HUES64 (cell line): ENCODE measurements around the gene PRDM8. TPM values are rescaled to one million over a fixed set of nuclear protein-coding genes. Genes with fewer than 3 reads are reported as not detected.
A peak's percentile ranks its signal among the peaks of the same experiment; 100 is the strongest.

ENCODE experiments used
- H3K27ac ChIP-seq: 2 replicates; pipeline ENCODE4 v1.7.0; 2013; ENCODE audit warnings: low read depth, low read length, inconsistent platforms
- H3K27me3 ChIP-seq: 2 replicates; pipeline ENCODE4 v1.6.1; 2013; ENCODE audit warnings: mild to moderate bottlenecking, low read length; ENCODE audit not compliant: insufficient read depth
- H3K36me3 ChIP-seq: 2 replicates; pipeline ENCODE4 v1.6.1; 2013; ENCODE audit warnings: mild to moderate bottlenecking, low read length; ENCODE audit not compliant: insufficient read depth
- H3K4me1 ChIP-seq: 2 replicates; pipeline ENCODE4 v1.6.1; 2013; ENCODE audit warnings: mild to moderate bottlenecking, low read length, moderate library complexity; ENCODE audit not compliant: insufficient read depth
- H3K4me3 ChIP-seq: 2 replicates; pipeline ENCODE4 v1.5.1; 2013; ENCODE audit warnings: mild to moderate bottlenecking, low read length, moderate library complexity
- H3K9ac ChIP-seq: 2 replicates; pipeline ENCODE4 v1.6.1; 2013; ENCODE audit warnings: mild to moderate bottlenecking, low read depth, low read length
- H3K9me3 ChIP-seq: 2 replicates; pipeline ENCODE4 v1.6.1; 2013; ENCODE audit warnings: low read depth, low read length; ENCODE audit not compliant: insufficient read depth
- WGBS: fragments of 150-250, 120-280 bp; methylation state at CpG from one replicate; pipeline ENCODE4 v1.1.7; 2013; ENCODE audit warnings: missing lambda C conversion rate; 5-methylcytosine and 5-hydroxymethylcytosine counted together
- polyA plus RNA-seq, 2 experiments: library from polyadenylated mRNA; stranded (reverse); fragments of 50-300 nt; gene quantifications; one replicate each; pipeline ENCODE4 v1.2.3, GENCODE V29; 2013

PRDM8 gene
- polyA plus RNA-seq (2013, experiment 1 of 2) = 0.35 TPM
- 0.06 TPM for polyA plus RNA-seq (2013, experiment 2 of 2)

GRCh38 chr4:80196922-80197573, at the start of gene PRDM8:
PRDM8 (plus strand) TSS chr4:80197503; CDS start chr4:80200081, 2,578 bp downstream.
- Histone ChIP-seq H3K9ac (no peak within 1 kb of the TSS), H3K36me3 (no peaks in the 10 kb centered on the region), H3K4me1 (peaks cover 22% of the 10 kb centered on the region), H3K27me3 (peaks cover 100% of the 10 kb centered on the region), H3K27ac (no peak within 1 kb of the TSS), H3K9me3 (no peaks in the 10 kb centered on the region), H3K4me3 (peak within 1 kb of the TSS; percentile 33)
- WGBS = 1% methylated on average over 42 of the region's 42 CpGs

- H3K4me3 ChIP-seq = no peak overlapping the region
- H3K27me3 ChIP-seq = no peaks in the 10 kb centered on the region
- no peaks in the 10 kb centered on the region for H3K36me3 ChIP-seq
- WGBS = no CpG with 5 or more reads among the region's 1 CpG
- no peak overlapping the region for H3K9ac ChIP-seq
- no peaks in the 10 kb centered on the region for H3K4me1 ChIP-seq
- no peak overlapping the region for H3K27ac ChIP-seq
- no peaks in the 10 kb centered on the region for H3K9me3 ChIP-seq
Measured at GRCh38 chr4:80150387-80151180, 46.7 kb upstream of the PRDM8 start.

- no peak overlapping the region for H3K4me3 ChIP-seq
- no peaks in the 10 kb centered on the region for H3K4me1 ChIP-seq
- WGBS = 97% methylated on average over 2 of the region's 3 CpGs
- H3K36me3 ChIP-seq = no peaks in the 10 kb centered on the region
- H3K9me3 ChIP-seq = no peaks in the 10 kb centered on the region
- H3K27me3 ChIP-seq = no peaks in the 10 kb centered on the region
- no peak overlapping the region for H3K27ac ChIP-seq
- H3K9ac ChIP-seq = no peak overlapping the region
Measured at GRCh38 chr4:80151981-80152380, 45.3 kb upstream of the PRDM8 start.

GRCh38 chr4:80153874-80154544, 43.3 kb upstream of the PRDM8 start:
- Histone ChIP-seq H3K4me3 (no peak overlapping the region), H3K27ac (no peak overlapping the region)
- WGBS = 91% methylated on average over 4 of the region's 4 CpGs

GRCh38 chr4:80154545-80154933, 42.8 kb upstream of the PRDM8 start:
- Histone ChIP-seq H3K27ac (no peak overlapping the region), H3K4me3 (no peak overlapping the region), H3K36me3 (no peaks in the 10 kb centered on the region), H3K27me3 (no peaks in the 10 kb centered on the region), H3K4me1 (no peaks in the 10 kb centered on the region), H3K9ac (no peak overlapping the region), H3K9me3 (no peaks in the 10 kb centered on the region)
- 92% methylated on average over 3 of the region's 3 CpGs for WGBS

More at GRCh38 chr4:80153874-80154544, 43.3 kb upstream of the PRDM8 start:
- Histone ChIP-seq H3K36me3 (no peaks in the 10 kb centered on the region), H3K9ac (no peak overlapping the region), H3K4me1 (no peaks in the 10 kb centered on the region), H3K27me3 (no peaks in the 10 kb centered on the region), H3K9me3 (no peaks in the 10 kb centered on the region)

- 100% methylated on average over 1 of the region's 2 CpGs for WGBS
- H3K4me3 ChIP-seq = no peak overlapping the region
- no peaks in the 10 kb centered on the region for H3K9me3 ChIP-seq
- H3K27me3 ChIP-seq = no peaks in the 10 kb centered on the region
- H3K9ac ChIP-seq = no peak overlapping the region
- H3K36me3 ChIP-seq = no peaks in the 10 kb centered on the region
- no peak overlapping the region for H3K27ac ChIP-seq
- H3K4me1 ChIP-seq = no peaks in the 10 kb centered on the region
Measured at GRCh38 chr4:80155316-80155982, 41.9 kb upstream of the PRDM8 start.

GRCh38 chr4:80156410-80156809, 40.9 kb upstream of the PRDM8 start:
- H3K9ac ChIP-seq = no peak overlapping the region
- WGBS = 100% methylated on average over 2 of the region's 2 CpGs
- H3K4me1 ChIP-seq = no peaks in the 10 kb centered on the region
- H3K9me3 ChIP-seq = no peaks in the 10 kb centered on the region
- H3K27ac ChIP-seq = no peak overlapping the region
- H3K4me3 ChIP-seq = no peak overlapping the region
- no peaks in the 10 kb centered on the region for H3K27me3 ChIP-seq
- H3K36me3 ChIP-seq = no peaks in the 10 kb centered on the region

GRCh38 chr4:80161413-80162058, 35.8 kb upstream of the PRDM8 start:
- no peaks in the 10 kb centered on the region for H3K9me3 ChIP-seq
- 94% methylated on average over 10 of the region's 12 CpGs for WGBS
- H3K4me3 ChIP-seq = no peak overlapping the region
- H3K36me3 ChIP-seq = no peaks in the 10 kb centered on the region
- no peak overlapping the region for H3K9ac ChIP-seq
- no peaks in the 10 kb centered on the region for H3K4me1 ChIP-seq
- no peak overlapping the region for H3K27ac ChIP-seq
- H3K27me3 ChIP-seq = no peaks in the 10 kb centered on the region

- no peaks in the 10 kb centered on the region for H3K9me3 ChIP-seq
- H3K9ac ChIP-seq = no peak overlapping the region
- no peaks in the 10 kb centered on the region for H3K27me3 ChIP-seq
- H3K27ac ChIP-seq = no peak overlapping the region
- no peaks in the 10 kb centered on the region for H3K36me3 ChIP-seq
- WGBS = 92% methylated on average over 4 of the region's 4 CpGs
- H3K4me1 ChIP-seq = no peaks in the 10 kb centered on the region
- no peak overlapping the region for H3K4me3 ChIP-seq
Measured at GRCh38 chr4:80162418-80162817, 34.9 kb upstream of the PRDM8 start.

GRCh38 chr4:80165855-80166254, 31.4 kb upstream of the PRDM8 start:
- no peaks in the 10 kb centered on the region for H3K9me3 ChIP-seq
- no peaks in the 10 kb centered on the region for H3K4me1 ChIP-seq
- no peak overlapping the region for H3K9ac ChIP-seq
- no peak overlapping the region for H3K27ac ChIP-seq
- no peaks in the 10 kb centered on the region for H3K36me3 ChIP-seq
- H3K27me3 ChIP-seq = no peaks in the 10 kb centered on the region
- H3K4me3 ChIP-seq = no peak overlapping the region
